SIG-M5 treated with dmso at 0.1 percent for 504 hours (cell line): ENCODE data around the gene KLK6.

Experiments used
- DNase-seq: peaks from one replicate; lab custom pipeline; 2025; ENCODE audit not compliant: unreplicated experiment; lab: John Stamatoyannopoulos, UW

KLK6 gene

GRCh38 chr19:50969413-50969760, at the start of gene KLK6:
TSS of gene KLK6 (minus strand) at chr19:50969591. CDS start at chr19:50968104, 1,487 bp downstream.
- DNase-seq = peak; percentile 5

GRCh38 chr19:51018745-51019543, 49.6 kb upstream of the KLK6 start:
- peak; percentile 5 for DNase-seq

GRCh38 chr19:51016798-51017683, 47.6 kb upstream of the KLK6 start:
- DNase-seq = peak; percentile 37

GRCh38 chr19:51015691-51016267, 46.4 kb upstream of the KLK6 start:
- no peak for DNase-seq

- DNase-seq = no peak
Measured at GRCh38 chr19:51014242-51014641, 44.9 kb upstream of the KLK6 start.

GRCh38 chr19:51012661-51013190, 43.3 kb upstream of the KLK6 start:
- DNase-seq = no peak

GRCh38 chr19:51010066-51010795, 40.8 kb upstream of the KLK6 start:
- DNase-seq = no peak

- no peak for DNase-seq
Measured at GRCh38 chr19:51009061-51009891, 39.9 kb upstream of the KLK6 start.

- DNase-seq = no peak
Measured at GRCh38 chr19:51007488-51007887, 38.1 kb upstream of the KLK6 start.

- DNase-seq = no peak
Measured at GRCh38 chr19:51006406-51006805, 37.0 kb upstream of the KLK6 start.

GRCh38 chr19:51005248-51005647, 35.9 kb upstream of the KLK6 start:
- no peak for DNase-seq

GRCh38 chr19:51003316-51003715, 33.9 kb upstream of the KLK6 start:
- DNase-seq = no peak

- no peak for DNase-seq
Measured at GRCh38 chr19:51002542-51003311, 33.3 kb upstream of the KLK6 start.

GRCh38 chr19:51002089-51002532, 32.7 kb upstream of the KLK6 start:
- no peak for DNase-seq

- no peak for DNase-seq
Measured at GRCh38 chr19:51001515-51001914, 32.1 kb upstream of the KLK6 start, which contains the start of gene KLK8. TSS of gene KLK8 (minus strand) at chr19:51001604. CDS start at chr19:51001167, 437 bp downstream.

- DNase-seq = no peak
Measured at GRCh38 chr19:51000981-51001380, 31.6 kb upstream of the KLK6 start.

GRCh38 chr19:51000426-51000825, 31.0 kb upstream of the KLK6 start:
- no peak for DNase-seq

- DNase-seq = no peak
Measured at GRCh38 chr19:50998686-50999085, 29.3 kb upstream of the KLK6 start.

- DNase-seq = no peak
Measured at GRCh38 chr19:50998061-50998460, 28.7 kb upstream of the KLK6 start.
